Body of pancreas (tissue), 4 donors: Measurements from ENCODE around the gene SNX3. TPM values are rescaled to one million over a fixed set of nuclear protein-coding genes. Genes with fewer than 3 reads are reported as not detected.

Source experiments
- ATAC-seq: fragments of 150-250 bp; one replicate; pipeline ENCODE4 v1.9.1; 2016
- DNase-seq, 4 donors: peaks; one replicate each; pipeline ENCODE4 v3.0.0-alpha.2; 2019
- H3K27ac ChIP-seq, 4 donors: fragments of 200-600 bp; sonication (generic); 1 replicate in 3 of 4; 2 replicates in 1 of 4; pipeline versions ENCODE4 v1.5.1 to v1.6.1; 2016 to 2019; ENCODE audit warnings: mild to moderate bottlenecking in 1 of 4, mixed read lengths in 1 of 4, moderate library complexity in 1 of 4
- H3K27me3 ChIP-seq, 2 donors: fragments of 200-600 bp; sonication (generic); one replicate each; pipeline ENCODE4 v1.6.0; 2016; ENCODE audit warnings: mild to moderate bottlenecking in 1 of 2
- H3K36me3 ChIP-seq, 2 donors: fragments of 200-600 bp; sonication (generic); replicated peaks in 1 of 2; 2 replicates each; pipeline ENCODE4 v1.5.1; 2016; ENCODE audit warnings: low read depth in 2 of 2; ENCODE audit not compliant: insufficient read depth in 1 of 2
- H3K4me1 ChIP-seq: fragments of 200-600 bp; sonication (generic); one replicate; pipeline ENCODE4 v1.6.0; 2016
- H3K4me3 ChIP-seq, 2 donors: fragments of 200-600 bp; sonication (generic); 1 replicate in 1 of 2; 2 replicates in 1 of 2; pipeline ENCODE4 v1.5.1; 2016 to 2019
- H3K9me3 ChIP-seq, 3 donors: fragments of 200-600 bp; sonication (generic); 1 replicate in 2 of 3; 2 replicates in 1 of 3; pipeline ENCODE4 v1.5.1; 2016
- POLR2A ChIP-seq, 3 donors: fragments of 450-650 bp; IDR thresholded peaks; one replicate each; pipeline ENCODE4 v1.6.1; 2016; ENCODE audit warnings: antibody characterized with exemption in 3 of 3, mild to moderate bottlenecking in 2 of 3
- WGBS, 2 donors: methylation state at CpG; one replicate each; pipeline ENCODE4 v1.1.5; 2017; 5-methylcytosine and 5-hydroxymethylcytosine counted together
- intact Hi-C: fragments of 100-400 bp; cut with DNase I; formaldehyde crosslinking; loops from one replicate; pipeline ENCODE4 v1.15.1; 2023
- total RNA-seq, 2 donors: library from RNA; depleted of rRNA; stranded (reverse); fragments of >200 nt; gene quantifications; one replicate each; pipeline ENCODE4 v1.1.0, GENCODE V29; 2016
- TF ChIP-seq, protein P1 (sequence below), 7 experiments: fragments of 450-650 bp in 4 of 7; fragments of 200-600 bp in 3 of 7; sonication (generic) in 3 of 7; IDR thresholded peaks; one replicate each; pipeline ENCODE4 v1.5.1; 2016 to 2019; ENCODE audit warnings: antibody characterized with exemption in 7 of 7

The SNX3 gene
- total RNA-seq, 2 donors from 2014 or later, result 61.6 to 77.0 TPM

DNA sequence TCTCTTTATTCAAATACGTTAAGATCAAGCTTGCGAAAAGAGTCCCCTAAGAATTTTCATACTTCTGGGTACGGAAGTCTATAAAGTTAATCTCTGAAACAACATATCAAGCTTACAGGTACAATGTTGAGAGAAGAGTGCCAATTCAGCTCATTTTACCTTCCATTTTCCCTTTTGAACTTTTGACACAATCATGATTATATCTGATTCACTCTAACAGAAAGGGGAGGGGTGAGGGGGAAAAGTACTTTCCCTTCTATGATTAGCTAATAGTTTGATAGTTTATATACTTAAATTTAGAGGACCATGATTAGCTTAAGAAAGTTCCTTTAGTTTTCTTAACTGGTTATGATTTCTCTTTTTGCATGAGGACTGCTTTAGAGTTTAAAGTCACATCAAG lies 33.5 kb downstream of the SNX3 start:
- 93 to 94% methylated on average over 3 of the region's 3 CpGs for WGBS, 2 donors
- H3K4me1 ChIP-seq, result no peaks in the 10 kb centered on the region
- no peak for DNase-seq
- H3K27ac ChIP-seq, result no peak overlapping the region
- H3K36me3 ChIP-seq, result no peaks in the 10 kb centered on the region
- no peaks in the 10 kb centered on the region for H3K27me3 ChIP-seq
- TF ChIP-seq, protein P1, sequence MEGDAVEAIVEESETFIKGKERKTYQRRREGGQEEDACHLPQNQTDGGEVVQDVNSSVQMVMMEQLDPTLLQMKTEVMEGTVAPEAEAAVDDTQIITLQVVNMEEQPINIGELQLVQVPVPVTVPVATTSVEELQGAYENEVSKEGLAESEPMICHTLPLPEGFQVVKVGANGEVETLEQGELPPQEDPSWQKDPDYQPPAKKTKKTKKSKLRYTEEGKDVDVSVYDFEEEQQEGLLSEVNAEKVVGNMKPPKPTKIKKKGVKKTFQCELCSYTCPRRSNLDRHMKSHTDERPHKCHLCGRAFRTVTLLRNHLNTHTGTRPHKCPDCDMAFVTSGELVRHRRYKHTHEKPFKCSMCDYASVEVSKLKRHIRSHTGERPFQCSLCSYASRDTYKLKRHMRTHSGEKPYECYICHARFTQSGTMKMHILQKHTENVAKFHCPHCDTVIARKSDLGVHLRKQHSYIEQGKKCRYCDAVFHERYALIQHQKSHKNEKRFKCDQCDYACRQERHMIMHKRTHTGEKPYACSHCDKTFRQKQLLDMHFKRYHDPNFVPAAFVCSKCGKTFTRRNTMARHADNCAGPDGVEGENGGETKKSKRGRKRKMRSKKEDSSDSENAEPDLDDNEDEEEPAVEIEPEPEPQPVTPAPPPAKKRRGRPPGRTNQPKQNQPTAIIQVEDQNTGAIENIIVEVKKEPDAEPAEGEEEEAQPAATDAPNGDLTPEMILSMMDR (IDR thresholded peaks at IDR 0.05), result no peak
- no peak for TF ChIP-seq POLR2A (IDR thresholded peaks at IDR 0.05)
- no peaks in the 10 kb centered on the region for H3K9me3 ChIP-seq
- no peak overlapping the region for H3K4me3 ChIP-seq
- intact Hi-C loops, result no loop called here
- ATAC-seq, result no peak

DNA sequence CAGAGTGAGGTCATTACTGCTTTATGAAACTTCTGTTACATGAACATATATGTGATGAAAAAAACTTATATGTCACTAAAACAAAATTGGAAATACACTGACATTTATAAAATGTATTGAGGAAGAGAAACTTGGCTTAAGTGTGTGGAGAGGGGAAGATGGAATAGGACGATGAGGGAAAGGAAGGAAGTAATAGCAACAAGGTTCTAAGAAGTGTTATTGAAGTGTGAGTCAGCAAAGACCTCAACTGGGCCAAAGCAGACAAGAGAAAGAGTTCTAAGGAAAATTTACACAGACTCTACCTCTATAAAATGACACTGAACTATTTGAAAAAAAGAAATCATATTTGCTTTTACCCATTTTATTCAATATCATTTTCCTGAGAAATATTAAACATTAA lies 38.3 kb downstream of the SNX3 start:
- WGBS, 2 donors, result 58 to 85% methylated on average over 1 of the region's 1 CpG
- intact Hi-C loops, result no loop called here
- Histone ChIP-seq H3K27me3 (no peaks in the 10 kb centered on the region), H3K9me3 (no peaks in the 10 kb centered on the region), H3K27ac (no peak overlapping the region), H3K4me1 (no peaks in the 10 kb centered on the region), H3K36me3 (peaks cover 0 to 4% of the 10 kb centered on the region in 2 donors), H3K4me3 (no peak overlapping the region)
- no peak for TF ChIP-seq POLR2A (IDR thresholded peaks at IDR 0.05)
- TF ChIP-seq, protein P1 (IDR thresholded peaks at IDR 0.05), result no peak
- ATAC-seq (no peak), DNase-seq (no peak)

DNA sequence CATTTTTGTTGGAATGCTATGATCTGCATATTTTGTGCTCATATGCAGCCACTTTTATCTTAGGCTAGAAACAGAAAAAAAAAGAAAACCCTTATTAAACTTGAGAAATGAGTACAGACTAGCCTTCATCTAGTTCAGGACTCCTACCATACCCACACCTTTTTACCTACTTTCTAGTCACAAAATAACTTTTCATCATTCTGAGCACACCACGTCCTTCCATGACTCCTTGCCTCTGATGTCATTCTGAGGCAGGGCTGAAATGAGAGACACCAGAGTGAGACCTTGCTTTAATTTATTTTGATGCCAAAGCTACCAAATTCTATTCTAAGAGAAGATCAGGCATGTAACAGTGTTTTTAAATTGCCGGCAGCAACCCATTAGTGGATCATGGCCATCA lies 38.8 kb downstream of the SNX3 start:
- Histone ChIP-seq H3K27ac (no peak overlapping the region), H3K36me3 (peaks cover 0 to 4% of the 10 kb centered on the region in 2 donors), H3K4me1 (no peaks in the 10 kb centered on the region), H3K4me3 (no peak overlapping the region), H3K9me3 (no peaks in the 10 kb centered on the region), H3K27me3 (no peaks in the 10 kb centered on the region)
- intact Hi-C loops, result no loop called here
- WGBS, 2 donors, result 92 to 95% methylated on average over 2 of the region's 2 CpGs
- DNase-seq (no peak), ATAC-seq (no peak)
- TF ChIP-seq, protein P1 (IDR thresholded peaks at IDR 0.05), result no peak
- TF ChIP-seq POLR2A (IDR thresholded peaks at IDR 0.05), result no peak

DNA sequence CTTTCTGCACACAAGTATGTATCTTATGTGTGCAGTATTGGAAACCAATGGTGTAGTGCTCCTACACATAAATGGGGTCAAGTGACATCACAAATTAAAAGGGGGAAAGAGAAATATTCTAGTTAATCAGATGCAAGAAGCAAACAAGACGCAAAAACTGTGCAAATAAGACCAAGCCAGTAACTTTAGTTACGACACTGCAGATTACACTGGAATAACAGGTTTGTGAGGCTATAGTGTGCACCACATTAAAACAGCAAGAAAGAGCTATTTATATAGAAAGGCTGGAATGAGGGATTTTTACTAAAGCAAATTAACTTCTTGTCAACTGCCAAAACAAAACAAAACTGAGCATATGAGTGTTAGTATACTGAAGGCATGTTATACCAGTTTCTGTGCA lies 49.2 kb downstream of the SNX3 start:
- Histone ChIP-seq H3K4me3 (no peak overlapping the region), H3K9me3 (no peaks in the 10 kb centered on the region), H3K27me3 (no peaks in the 10 kb centered on the region), H3K4me1 (no peaks in the 10 kb centered on the region), H3K27ac (no peak overlapping the region), H3K36me3 (peaks cover 0 to 11% of the 10 kb centered on the region in 2 donors)
- DNase-seq (no peak), ATAC-seq (no peak)
- 36 to 47% methylated on average over 2 of the region's 2 CpGs for WGBS, 2 donors
- TF ChIP-seq POLR2A (IDR thresholded peaks at IDR 0.05), result no peak
- TF ChIP-seq, protein P1 (IDR thresholded peaks at IDR 0.05), result no peak
- intact Hi-C loops, result no loop called here

DNA sequence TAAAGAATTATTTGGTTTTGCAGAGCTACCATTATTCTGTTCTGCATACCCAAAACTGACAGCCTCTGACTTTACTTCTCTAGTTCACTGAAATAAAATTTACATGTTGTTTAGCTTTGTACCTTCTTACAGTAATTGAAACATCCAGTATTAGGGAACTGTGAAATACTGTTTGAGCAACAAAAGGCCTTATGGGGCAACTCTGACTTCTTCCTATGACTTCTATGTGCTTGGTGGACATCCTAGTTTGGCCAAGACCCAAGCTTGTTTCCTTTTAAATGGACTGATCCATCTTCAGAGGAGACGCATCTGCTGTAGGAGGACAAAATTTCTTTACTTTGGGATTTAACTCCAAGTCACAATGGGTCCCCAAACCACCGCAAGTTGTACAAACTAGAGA lies 50.3 kb downstream of the SNX3 start:
- ATAC-seq (no peak), DNase-seq (no peak)
- TF ChIP-seq POLR2A (IDR thresholded peaks at IDR 0.05), result no peak
- TF ChIP-seq, protein P1 (IDR thresholded peaks at IDR 0.05), result no peak
- 85 to 91% methylated on average over 2 of the region's 2 CpGs for WGBS, 2 donors
- Histone ChIP-seq H3K36me3 (peaks cover 0 to 11% of the 10 kb centered on the region in 2 donors), H3K9me3 (no peaks in the 10 kb centered on the region), H3K4me3 (no peak overlapping the region), H3K4me1 (no peaks in the 10 kb centered on the region), H3K27me3 (no peaks in the 10 kb centered on the region), H3K27ac (no peak overlapping the region)
- intact Hi-C loops, result no loop called here
